Type B pancreatic cell (in vitro differentiated cells): ENCODE measurements around the gene NIT2. TPM values are rescaled to one million over a fixed set of nuclear protein-coding genes. Genes with fewer than 3 reads are reported as not detected.
"Not testable (repeated sequence)": the region's sequence is repeated elsewhere in the genome, so short reads cannot be mapped to it uniquely, and the experiment has no call there.

Experiments
- DNase-seq: peaks from one replicate; pipeline ENCODE4 v3.0.0; 2021; ENCODE audit warnings: mixed read lengths; ENCODE audit not compliant: unreplicated experiment; ENCODE audit errors: extremely low spot score
- H3K27ac Mint-ChIP-seq: 2 replicates; pipeline ENCODE4 v1.8.0; 2021; ENCODE audit warnings: mild to moderate bottlenecking, mixed read lengths
- H3K27me3 Mint-ChIP-seq: 2 replicates; pipeline ENCODE4 v1.8.0; 2021; ENCODE audit warnings: mixed read lengths
- H3K36me3 Mint-ChIP-seq: 2 replicates; pipeline ENCODE4 v1.8.0; 2021; ENCODE audit warnings: mixed read lengths
- H3K4me1 Mint-ChIP-seq: one replicate; pipeline ENCODE4 v1.8.0; 2021; ENCODE audit warnings: mixed read lengths; ENCODE audit not compliant: unreplicated experiment
- H3K4me3 Mint-ChIP-seq: 2 replicates; pipeline ENCODE4 v1.8.0; 2021; ENCODE audit warnings: mild to moderate bottlenecking, mixed read lengths
- H3K9me3 Mint-ChIP-seq: 2 replicates; pipeline ENCODE4 v1.8.0; 2021; ENCODE audit warnings: mixed read lengths
- total RNA-seq: library from RNA; stranded (reverse); gene quantifications from 2 replicates; pipeline ENCODE4 v1.2.1, GENCODE V29; 2021; ENCODE audit warnings: low replicate concordance
- TF ChIP-seq, protein P1 (sequence below): fragments of 200-600 bp; sonication (generic); conservative IDR thresholded peaks from 2 replicates; pipeline ENCODE4 v1.5.0; 2021; ENCODE audit warnings: antibody characterized with exemption, mild to moderate bottlenecking

Gene NIT2
- total RNA-seq, 1 donor from 2014 or later: 34.5 TPM

DNA sequence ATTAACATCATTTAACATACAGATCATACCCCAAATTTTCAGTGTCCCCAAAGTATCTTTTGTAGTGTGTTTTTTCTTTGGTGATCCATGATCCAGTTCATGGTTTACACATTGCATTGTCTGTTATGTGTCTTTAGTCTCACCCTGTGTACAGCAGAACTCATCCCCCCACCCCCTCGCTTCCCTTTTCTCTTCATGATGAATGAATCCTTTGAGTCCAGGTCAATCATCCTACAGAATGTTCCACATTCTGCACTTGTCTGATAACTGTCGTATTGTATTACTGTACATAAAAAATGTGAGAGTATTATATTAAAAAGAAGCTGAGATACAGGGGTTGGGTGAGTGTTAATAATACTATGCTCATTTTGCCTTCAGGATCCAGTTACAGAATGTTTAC lies 14.6 kb upstream of the NIT2 start:
- no peak for DNase-seq
- Mint-ChIP-seq H3K27me3 (no peaks in the 10 kb centered on the region), H3K36me3 (peaks cover 6% of the 10 kb centered on the region), H3K4me1 (no peaks in the 10 kb centered on the region), H3K9me3 (no peaks in the 10 kb centered on the region), H3K27ac (no peak overlapping the region), H3K4me3 (no peak overlapping the region)
- TF ChIP-seq, protein P1, sequence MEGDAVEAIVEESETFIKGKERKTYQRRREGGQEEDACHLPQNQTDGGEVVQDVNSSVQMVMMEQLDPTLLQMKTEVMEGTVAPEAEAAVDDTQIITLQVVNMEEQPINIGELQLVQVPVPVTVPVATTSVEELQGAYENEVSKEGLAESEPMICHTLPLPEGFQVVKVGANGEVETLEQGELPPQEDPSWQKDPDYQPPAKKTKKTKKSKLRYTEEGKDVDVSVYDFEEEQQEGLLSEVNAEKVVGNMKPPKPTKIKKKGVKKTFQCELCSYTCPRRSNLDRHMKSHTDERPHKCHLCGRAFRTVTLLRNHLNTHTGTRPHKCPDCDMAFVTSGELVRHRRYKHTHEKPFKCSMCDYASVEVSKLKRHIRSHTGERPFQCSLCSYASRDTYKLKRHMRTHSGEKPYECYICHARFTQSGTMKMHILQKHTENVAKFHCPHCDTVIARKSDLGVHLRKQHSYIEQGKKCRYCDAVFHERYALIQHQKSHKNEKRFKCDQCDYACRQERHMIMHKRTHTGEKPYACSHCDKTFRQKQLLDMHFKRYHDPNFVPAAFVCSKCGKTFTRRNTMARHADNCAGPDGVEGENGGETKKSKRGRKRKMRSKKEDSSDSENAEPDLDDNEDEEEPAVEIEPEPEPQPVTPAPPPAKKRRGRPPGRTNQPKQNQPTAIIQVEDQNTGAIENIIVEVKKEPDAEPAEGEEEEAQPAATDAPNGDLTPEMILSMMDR: no peak

DNA sequence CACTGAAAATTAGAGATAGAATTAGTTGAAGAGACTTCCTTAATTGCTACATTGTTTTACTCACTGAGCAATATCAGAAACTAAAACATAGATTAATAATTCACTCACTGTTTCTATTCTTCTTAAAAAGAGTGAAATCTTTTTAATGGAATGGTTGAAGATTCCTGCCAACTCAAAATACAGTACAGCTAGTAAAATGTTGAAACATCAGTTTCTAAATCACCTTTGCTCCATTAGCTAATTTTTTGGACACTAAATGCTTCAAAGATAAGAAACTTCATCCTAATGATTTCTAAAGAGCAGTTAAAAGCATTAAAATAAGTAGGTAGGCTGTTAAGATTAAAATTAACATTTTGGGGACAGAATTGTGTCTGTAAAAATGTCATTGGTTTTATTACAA lies 10.5 kb upstream of the NIT2 start:
- Mint-ChIP-seq H3K9me3 (no peaks in the 10 kb centered on the region), H3K4me3 (no peak overlapping the region), H3K27me3 (no peaks in the 10 kb centered on the region), H3K4me1 (no peaks in the 10 kb centered on the region), H3K27ac (no peak overlapping the region), H3K36me3 (peaks cover 21% of the 10 kb centered on the region)
- no peak for DNase-seq
- TF ChIP-seq, protein P1: no peak

DNA sequence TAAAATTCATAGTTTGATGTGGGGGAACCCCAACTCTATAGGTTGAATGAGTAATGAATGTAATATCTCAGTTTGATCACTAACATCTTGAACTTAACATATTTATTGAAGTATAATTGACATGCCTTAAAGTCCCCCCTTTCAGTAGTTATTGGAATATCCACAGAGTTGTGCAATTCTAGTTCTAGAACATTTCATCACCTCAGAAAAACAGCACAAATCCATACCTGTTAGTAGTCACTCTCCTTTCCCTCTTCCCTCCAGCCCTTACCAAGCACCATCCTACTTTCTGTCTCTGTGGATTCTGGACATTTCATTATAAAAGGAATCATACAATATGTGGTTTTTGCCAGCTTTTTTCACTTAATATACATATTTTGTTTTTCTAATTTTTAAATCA lies 8.7 kb upstream of the NIT2 start:
- H3K9me3 Mint-ChIP-seq: no peaks in the 10 kb centered on the region
- H3K27ac Mint-ChIP-seq: no peak overlapping the region
- no peaks in the 10 kb centered on the region for H3K4me1 Mint-ChIP-seq
- H3K36me3 Mint-ChIP-seq: peaks cover 15% of the 10 kb centered on the region
- TF ChIP-seq, protein P1: no peak
- H3K4me3 Mint-ChIP-seq: no peak overlapping the region
- H3K27me3 Mint-ChIP-seq: no peaks in the 10 kb centered on the region
- no peak for DNase-seq

DNA sequence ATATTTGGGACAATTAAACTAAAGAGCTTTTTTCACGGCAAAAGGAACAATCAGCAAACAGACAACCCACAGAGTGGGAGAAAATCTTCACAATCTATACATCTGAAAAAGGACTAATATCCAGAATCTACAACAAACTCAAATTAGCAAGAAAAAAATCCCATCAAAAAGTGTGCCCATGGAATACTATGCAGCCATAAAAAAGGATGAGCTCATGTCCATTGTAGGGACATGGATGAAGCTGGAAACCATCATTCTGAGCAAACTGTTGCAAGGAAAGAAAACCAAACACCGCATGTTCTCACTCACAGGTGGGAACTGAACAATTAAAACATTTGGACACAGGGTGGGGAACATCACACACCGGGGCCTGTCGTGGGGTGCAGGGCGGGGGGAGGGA lies 7.2 kb upstream of the NIT2 start:
- H3K4me3 Mint-ChIP-seq, H3K27me3 Mint-ChIP-seq, H3K9me3 Mint-ChIP-seq, H3K4me1 Mint-ChIP-seq, DNase-seq, H3K27ac Mint-ChIP-seq: not testable (repeated sequence)
- H3K36me3 Mint-ChIP-seq: peaks cover 15% of the 10 kb centered on the region

DNA sequence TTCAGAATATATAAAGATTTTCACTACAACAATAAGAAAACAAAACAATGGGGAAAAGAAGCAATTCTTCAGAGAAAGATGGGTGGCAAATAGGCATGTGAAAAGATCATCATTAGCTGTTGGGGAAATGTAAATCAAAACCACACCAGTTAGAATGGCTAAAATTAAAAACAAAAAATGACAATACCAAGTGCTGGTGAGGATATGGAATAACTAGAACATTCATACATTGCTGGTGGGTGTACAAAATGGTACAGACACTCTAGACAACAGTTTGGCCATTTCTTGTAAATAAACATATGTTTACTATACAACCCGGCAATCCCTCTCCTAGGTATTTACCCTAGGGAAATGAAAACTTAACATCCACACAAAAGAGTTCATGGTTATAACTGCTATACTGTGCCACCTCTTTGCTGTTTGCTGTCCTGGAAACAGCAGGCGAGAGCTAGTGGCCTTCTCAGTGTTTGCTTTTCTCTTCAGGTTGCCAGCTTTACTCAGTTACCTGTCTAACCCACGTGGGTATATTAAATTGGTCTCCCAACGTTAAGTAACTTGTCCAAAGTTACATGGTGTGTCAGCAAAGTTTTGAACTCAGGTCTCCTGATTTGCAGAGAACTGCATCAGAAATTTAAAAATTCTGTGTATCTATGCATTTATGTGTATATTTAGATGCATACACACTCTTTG lies 4.6 kb upstream of the NIT2 start:
- DNase-seq: no peak
- Mint-ChIP-seq H3K27me3 (no peaks in the 10 kb centered on the region), H3K36me3 (peaks cover 15% of the 10 kb centered on the region), H3K9me3 (no peaks in the 10 kb centered on the region), H3K4me3 (no peak overlapping the region), H3K4me1 (peaks cover under 1% of the 10 kb centered on the region), H3K27ac (no peak overlapping the region)
- TF ChIP-seq, protein P1: no peak

DNA sequence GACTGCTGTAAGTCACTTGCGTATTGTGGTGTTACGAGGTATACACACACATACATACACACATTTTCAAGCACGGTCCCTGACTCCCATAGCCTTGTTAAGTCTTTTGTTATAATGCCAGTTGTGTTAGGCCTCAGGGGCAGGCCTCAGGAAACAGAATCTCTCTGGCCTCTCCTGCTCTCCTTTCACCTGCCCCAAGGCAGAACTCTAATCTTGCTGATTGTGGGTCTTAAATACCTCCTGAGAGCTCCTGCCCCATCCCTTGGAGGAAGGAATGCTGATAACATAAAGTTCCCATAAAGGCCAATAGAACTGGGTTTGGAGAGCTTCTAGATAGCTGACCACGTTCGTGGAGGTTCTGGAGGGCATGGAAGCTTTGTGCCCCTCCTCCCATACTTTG lies 3.9 kb upstream of the NIT2 start:
- peaks cover 14% of the 10 kb centered on the region for H3K36me3 Mint-ChIP-seq
- TF ChIP-seq, protein P1: no peak
- no peak overlapping the region for H3K27ac Mint-ChIP-seq
- no peak overlapping the region for H3K4me3 Mint-ChIP-seq
- no peaks in the 10 kb centered on the region for H3K9me3 Mint-ChIP-seq
- H3K27me3 Mint-ChIP-seq: no peaks in the 10 kb centered on the region
- peaks cover 5% of the 10 kb centered on the region for H3K4me1 Mint-ChIP-seq
- no peak for DNase-seq
